ENCODE data around the gene HOXC9.

HOXC9 gene

DNA sequence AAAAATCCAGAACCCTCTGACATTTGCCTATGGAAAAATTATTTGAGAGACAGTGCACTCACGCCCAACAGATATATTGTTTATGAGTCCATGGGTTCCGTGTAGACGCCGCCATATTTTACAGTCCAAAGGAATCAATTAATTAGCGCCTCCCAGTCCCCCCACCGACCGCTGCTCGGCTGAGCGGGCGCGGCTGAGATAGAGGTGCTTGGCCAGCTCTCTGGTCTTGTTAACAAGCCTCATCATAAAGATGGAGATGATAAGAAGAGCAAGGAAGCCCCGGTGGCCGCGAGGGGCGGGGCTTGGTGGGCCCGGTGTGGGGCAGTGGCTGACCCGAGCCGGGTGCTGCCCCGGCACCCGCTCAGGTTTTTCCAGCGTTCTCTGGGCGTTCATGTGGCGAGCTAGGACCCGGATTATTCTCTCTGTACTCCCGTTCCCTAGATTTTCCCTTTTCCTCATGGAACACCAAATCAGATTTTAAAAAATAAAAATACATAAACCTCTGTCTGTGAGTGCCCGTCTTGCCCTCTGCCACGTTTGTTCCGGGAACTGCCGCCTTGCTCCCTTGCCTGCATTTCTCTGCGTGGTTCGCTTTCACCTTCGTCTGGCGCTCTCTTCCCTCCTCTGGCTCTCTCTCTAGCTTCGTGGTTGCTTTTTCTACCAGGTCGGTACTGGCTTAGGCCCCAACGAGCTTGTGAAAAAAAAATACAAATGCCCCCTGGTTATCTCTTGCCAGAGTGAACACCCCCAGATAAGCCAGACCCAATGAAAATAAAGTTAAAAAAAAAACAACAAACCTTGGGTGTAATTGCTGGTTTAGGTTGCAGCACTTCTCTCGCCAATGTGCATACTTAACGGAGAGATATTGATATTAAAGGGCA lies 36.3 kb upstream of the HOXC9 start:
- DNase-seq (ENCODE audit: low spot score) = peak; percentile 51

DNA sequence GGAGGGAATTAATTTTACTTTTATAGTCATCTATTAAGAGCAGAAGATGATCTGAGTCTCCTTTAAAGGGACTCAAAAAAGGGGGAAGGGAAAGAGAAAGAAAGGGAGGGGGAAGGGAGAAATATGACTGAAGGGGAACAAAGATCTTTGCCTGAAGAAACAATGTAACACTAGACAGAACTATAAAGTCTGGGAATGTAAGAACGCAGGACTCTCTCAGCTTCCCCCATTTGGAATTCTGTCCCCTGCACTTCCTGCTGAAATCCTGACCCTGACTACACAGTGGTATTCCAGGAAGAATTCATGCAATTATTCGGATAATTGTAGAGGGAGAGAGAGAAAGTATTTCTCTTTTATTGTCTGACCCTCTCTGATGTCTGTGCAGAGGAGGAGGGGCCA lies 35.6 kb upstream of the HOXC9 start:
- DNase-seq (ENCODE audit: low spot score) = no peak

DNA sequence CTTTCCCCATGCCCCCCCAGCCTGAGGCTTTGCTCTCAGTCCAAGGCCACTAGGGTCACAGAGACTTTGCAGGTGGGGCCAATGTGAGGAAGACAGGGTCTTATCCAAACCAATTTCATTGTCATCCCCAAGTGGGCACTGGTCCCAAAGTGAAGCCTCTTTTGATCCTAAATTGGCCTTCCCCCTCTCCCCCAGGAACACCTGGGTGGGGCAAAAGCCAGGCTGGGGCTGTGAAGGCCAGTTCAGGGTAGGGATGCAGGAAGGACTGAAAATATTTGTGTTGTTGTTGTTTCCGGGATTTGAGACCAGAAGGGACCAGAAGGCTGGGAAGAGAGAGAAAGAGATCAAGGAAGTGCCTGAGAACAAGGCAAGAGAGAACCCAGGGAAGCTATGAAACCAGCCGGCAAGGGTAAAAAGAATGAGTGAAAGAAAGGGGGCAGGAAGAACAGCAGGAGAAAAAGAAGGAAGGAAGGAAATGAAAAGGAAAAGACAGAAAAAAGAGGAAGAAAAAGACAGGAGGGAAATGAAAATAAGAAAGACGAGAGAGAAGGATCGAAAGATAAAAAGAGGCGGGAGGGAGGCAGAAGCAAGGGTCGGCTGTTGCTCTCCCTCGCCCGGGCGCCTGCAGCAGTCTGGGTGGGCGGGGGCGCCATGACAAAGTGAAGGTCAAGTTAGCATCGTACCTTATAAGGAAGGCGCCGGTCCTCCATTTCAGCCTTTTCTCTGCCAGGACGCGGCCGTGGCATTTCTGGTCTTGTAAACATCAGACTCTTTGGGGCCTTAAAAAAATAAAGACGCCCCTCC lies 34.5 kb upstream of the HOXC9 start:
- DNase-seq (ENCODE audit: low spot score) = no peak

DNA sequence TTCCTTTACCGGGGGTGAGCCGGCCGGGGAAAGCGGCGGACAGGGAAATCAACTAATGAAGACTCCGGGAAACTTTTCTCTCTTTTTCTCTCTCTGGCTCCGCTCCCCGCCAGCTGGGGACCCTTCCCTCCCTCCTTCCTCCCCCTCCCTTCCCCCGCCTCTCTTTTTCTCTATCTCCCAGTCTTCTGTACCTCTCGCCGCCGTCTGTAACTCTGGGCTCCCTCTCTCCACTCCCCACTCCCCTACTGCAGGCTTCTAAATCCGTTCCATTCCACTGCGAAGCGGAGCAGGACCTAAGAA lies 33.9 kb upstream of the HOXC9 start:
- DNase-seq (ENCODE audit: low spot score) = no peak

GRCh38 chr12:53966385-53967133 lies 33.4 kb upstream of the HOXC9 start:
- no peak for DNase-seq (ENCODE audit: low spot score)

DNA sequence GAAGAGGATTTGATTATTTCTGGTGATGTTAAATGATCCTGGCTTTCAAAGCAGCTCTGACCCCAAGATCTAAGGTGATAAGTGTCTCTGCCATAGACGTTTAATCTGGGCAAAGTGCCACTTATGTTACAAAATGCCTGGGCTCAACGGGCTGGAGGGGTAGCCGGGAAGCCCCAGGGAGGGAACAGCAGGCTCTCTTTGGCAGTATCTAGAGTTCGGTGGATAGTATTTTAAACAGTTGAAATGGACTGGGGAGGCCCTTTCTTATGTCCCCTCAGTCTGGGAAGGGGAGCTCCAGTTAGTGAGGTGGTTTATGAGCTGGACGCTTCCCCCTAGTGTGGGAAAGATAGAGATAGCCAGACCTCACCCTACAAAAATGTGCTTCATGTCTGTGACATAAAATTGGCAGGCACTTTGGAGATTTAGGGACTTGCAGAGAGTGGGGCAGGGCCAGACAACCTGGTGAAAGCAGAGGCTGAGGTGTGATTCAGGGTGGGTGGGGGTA lies 32.5 kb upstream of the HOXC9 start:
- DNase-seq (ENCODE audit: low spot score) = no peak

DNA sequence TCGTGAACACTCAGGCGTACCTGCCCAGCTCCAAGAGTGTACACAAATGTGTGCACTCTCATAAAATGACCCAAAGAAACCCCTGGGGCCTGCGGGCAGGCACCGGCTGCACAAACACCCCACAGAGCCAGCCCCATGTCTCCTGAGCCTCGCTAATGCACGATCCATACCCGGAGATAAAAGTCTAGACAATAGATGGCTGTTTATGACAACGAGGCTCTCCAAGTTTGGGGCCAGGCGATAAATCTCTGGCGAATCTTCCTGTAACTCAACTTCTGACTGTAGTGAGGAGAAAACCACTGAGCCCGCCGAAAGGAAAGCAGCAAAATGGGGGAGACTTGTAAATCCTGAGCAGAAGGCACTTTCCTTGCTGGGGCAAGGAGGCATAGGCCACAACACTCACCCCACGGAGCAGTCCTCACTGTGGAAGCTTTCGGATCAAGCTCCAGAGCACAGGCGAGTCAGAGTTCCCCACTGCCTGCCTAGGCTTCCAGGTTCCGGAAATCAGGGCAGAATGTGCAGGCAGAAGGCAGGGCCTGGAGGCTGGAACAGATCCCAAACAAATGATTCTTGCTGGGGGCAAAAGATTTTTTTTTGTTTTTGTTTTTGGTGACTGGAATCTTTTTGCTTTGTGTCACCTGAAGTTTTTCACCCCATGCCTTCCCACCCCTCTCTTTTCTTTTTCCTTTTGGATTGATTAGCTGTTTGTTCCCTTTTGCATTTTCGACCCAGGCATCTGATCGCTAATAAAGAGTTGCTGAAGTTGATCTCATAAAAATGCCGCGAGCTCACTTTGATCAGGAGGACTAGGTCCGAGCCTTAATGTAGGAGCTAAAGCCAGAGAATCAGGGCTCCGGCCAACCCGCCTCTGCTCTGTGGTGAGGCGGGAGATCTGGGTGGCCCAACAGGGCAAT lies 31.5 kb upstream of the HOXC9 start:
- no peak for DNase-seq (ENCODE audit: low spot score)

DNA sequence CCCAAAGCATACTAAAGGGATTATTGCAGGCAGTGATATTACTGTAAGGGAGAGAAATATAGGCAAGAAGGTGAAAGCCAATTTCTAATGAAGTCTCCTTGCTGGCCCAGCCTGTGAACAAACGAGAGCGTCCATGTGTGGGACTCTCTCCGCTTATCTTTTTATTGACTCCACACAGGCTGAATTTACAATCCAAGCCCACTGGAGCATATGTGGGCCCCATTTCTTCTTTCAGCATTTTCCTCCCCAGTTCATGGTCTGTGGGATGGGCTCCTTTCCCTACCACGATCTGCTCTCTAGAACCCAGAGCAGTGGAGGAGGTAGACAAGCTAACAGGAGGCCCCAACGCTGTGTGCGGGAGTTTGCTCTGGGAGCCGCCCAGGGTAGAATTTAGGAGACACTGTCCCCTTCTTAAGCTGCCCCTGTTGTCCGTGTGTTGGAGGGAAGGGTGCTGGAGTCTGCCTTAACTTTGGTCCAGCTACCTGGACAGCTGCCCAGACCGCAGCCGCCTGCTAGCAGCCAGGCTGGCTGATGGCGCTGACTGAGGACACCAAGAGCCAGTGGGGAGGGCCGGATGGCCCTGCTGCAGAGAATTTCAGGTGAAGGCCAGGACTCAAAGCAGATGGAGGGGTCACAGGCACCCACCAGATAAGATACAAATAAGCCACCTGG lies 30.2 kb upstream of the HOXC9 start:
- DNase-seq (ENCODE audit: low spot score) = no peak

DNA sequence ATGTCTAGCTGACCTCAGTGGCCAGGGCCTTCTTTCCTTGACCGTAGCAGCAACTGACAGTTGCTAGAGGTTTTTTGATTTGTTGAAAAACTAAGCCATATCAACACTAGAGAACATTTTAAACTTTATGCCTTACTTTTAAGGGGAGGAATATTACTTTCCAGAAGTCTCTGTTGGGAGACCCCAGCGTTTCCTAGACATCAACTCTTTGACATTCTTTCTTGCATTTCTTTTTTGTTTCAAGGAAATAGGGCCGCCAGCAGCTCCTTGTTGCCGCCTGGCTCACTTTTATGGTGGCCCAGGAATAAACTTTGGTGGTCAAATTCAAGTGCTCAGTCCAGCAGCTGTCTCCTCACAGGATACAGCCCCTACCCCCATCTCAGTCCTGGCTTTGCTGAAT lies 29.5 kb upstream of the HOXC9 start:
- no peak for DNase-seq (ENCODE audit: low spot score)

DNA sequence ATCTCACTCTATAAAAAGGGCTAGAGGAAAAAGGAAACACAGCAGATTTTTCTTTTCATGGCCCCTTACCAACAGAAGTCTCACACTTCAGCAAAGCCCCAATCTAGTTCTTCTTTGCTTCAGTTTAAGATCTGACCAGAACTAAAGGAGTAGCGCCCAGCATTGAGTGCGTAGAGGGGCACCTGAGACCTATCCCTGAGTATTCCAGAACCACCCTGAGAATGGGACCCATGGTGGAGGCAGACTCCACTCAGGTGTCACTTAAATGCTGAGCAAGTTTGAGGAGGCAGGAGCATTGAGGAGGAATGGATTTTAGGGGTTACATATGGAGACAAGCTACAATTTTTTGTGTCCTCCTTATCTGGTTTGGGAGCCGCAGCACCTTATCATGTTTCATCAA lies 28.8 kb upstream of the HOXC9 start:
- DNase-seq (ENCODE audit: low spot score) = no peak

- no peak for DNase-seq (ENCODE audit: low spot score)
Observed at GRCh38 chr12:53971686-53972085, 28.3 kb upstream of the HOXC9 start.

GRCh38 chr12:53972152-53972702 lies 27.7 kb upstream of the HOXC9 start:
- DNase-seq (ENCODE audit: low spot score) = no peak

DNA sequence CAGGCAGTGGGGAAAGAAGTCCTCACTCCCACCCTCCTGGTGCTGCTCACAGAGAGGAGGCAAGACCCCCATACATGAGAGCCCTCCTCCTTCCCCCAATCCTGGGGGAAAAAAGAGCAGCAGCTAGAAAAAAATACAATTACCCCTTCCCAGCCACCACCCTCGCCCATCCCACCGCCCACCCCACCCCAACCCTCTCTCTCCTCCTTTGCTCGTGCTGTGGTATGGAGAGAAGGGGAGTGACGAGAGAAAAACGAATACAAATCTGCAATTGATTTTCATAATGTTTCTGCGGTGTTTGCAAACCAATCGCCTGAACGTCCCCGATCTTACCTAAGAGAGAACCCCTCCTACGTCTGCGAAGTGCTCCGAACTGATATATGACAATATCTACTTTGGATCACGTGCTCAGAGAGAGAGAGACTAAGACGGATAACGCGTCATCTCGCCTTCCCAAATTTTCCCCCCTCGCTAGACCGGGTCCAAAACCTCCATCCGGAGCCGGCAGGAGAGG lies 27.2 kb upstream of the HOXC9 start, which contains the start of gene HOXC11:
HOXC11 (plus strand) TSS at position 405 of the 514 bp plus-strand sequence. CDS start 116 bp downstream, outside the sequence.
- DNase-seq (ENCODE audit: low spot score) = no peak

- DNase-seq (ENCODE audit: low spot score) = no peak
Observed at GRCh38 chr12:53973236-53974042, 26.5 kb upstream of the HOXC9 start.

DNA sequence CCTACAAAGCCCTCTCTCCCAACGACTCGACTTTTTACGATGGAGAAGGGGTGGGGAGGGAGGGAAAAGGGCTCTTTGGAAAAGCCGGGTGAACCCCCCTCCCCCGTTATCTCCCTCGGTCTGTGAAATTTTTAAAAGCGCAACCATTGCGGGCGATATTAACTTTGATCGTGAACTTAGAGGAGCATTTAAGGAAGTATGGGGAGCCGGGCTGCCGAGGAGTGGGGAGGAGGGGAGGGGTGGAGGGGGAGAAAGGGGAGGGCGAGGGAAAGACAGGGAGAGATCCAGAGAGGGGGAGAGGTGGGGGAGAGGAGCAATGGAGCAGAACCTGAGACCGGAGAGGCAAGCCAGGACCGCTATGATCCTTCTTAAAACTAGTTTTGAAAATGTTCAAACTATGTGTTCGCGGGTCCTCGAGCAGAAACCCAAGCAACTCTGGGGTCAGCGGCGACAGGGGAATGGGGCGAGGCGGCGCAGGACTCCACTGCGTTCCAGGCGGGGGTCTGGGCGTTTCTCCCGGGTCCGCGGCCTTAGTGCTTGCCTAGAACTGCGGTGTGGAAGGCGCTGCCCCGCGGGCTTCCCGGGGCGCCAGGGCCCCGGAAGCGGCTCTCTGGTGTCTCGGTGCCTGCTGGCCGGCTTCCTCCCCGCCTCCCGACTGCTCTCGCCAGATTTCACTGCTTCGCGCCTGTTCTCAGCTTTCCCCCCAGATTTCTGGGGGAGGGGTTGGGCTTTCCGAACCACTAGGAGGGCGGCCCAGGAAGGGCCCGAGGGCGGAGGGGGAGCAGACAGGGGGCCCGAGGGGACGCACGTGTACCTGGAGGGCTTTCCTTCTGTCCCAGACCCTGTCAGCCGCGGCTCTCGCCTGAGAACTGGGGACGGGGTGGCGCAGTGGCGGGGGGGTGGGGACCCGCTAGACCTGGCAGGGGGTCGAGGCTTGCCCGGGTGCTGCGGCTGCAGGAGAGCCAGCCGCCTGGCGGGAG lies 25.6 kb upstream of the HOXC9 start, which contains the start of gene HOTAIR:
HOTAIR (minus strand) TSS at position 871 of the 980 bp plus-strand sequence.
- no peak for DNase-seq (ENCODE audit: low spot score)

- no peak for DNase-seq (ENCODE audit: low spot score)
Observed at GRCh38 chr12:53975064-53975471, 24.9 kb upstream of the HOXC9 start.

DNA sequence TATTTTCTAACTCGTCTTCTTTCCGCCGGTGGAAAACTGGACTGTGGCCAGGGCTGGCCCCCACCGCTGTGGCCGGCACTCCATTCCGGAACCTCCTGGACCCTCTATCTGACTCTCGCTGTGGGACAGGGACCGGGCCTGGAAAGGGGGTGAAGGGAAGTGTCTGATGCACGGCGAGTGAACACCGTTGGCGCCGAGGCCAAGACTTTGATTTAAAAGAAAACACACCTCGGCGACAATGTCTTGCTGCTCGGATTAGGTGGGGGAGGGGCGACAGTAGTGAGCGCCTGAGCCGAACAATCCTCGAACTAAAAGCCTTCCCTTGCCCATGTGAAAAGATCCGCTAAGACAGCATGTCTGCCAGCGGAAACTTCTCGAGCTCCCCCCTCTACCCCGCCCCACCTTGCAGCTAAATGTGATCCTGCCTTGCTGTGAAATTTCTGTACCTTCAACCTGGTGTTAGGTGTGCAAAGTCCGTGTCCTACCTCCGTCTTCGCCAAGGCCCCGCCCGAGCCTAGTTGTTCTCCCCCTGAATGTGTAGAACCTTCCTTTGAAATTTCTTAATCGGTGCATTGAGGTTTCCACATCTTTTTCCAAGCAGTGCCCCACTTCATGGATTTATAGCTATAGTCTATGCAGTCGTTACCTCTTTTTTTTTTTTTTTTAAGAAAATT lies 24.3 kb upstream of the HOXC9 start:
- no peak for DNase-seq (ENCODE audit: low spot score)

All from LoVo (cell line).